Endothelial cell of umbilical vein (primary cell): ENCODE measurements around the gene ACOX3. TPM values are rescaled to one million over a fixed set of nuclear protein-coding genes. Genes with fewer than 3 reads are reported as not detected.
"Not testable (repeated sequence)": the region's sequence is repeated elsewhere in the genome, so short reads cannot be mapped to it uniquely, and the experiment has no call there.

Experiments used
- BruUV-seq: library from RNA; stranded (reverse); fragments of 400-500 nt; replicated peaks from 2 replicates; lab custom pipeline; 2021; lab: Mats Ljungman, UMichigan
- CTCF ChIA-PET: fragments of 300-600, 350-600 bp; sonication (Branson Sonifier 250); formaldehyde crosslinking; loops from one replicate; lab custom pipeline; 2021; ENCODE audit warnings: antibody characterized with exemption, inconsistent platforms; lab: Charles Lee
- POLR2A ChIA-PET: fragments of 300-600, 350-600 bp; sonication (Branson Sonifier 250); formaldehyde crosslinking; loops from one replicate; lab custom pipeline; 2021; ENCODE audit warnings: antibody characterized with exemption, inconsistent platforms; lab: Charles Lee
- DNase-seq: peaks from one replicate; pipeline ENCODE4 v3.0.0-alpha.2; 2011; ENCODE audit warnings: low read depth, low spot score
- FAIRE-seq: peaks from 2 replicates; lab custom pipeline; 2011; peaks lifted over from hg19 to GRCh38; lab: Jason Lieb, UNC
- H2AFZ ChIP-seq: 2 replicates; pipeline ENCODE4 v1.6.0; 2012; ENCODE audit warnings: low read depth, low read length, control low read depth, inconsistent platforms
- H3K27ac ChIP-seq: 2 replicates; pipeline ENCODE4 v1.5.1; 2011; ENCODE audit warnings: low read depth, mild to moderate bottlenecking, control low read depth, low read length, moderate library complexity; ENCODE audit not compliant: insufficient read depth
- H3K27me3 ChIP-seq, 2 experiments: 2 replicates each; pipeline versions ENCODE4 v1.6.0 to v1.6.1; 2011; ENCODE audit warnings: low read length in 2 of 2, mixed read lengths in 1 of 2; ENCODE audit not compliant: control insufficient read depth in 2 of 2, insufficient read depth in 2 of 2
- H3K36me3 ChIP-seq, 2 experiments: 2 replicates in 1 of 2; 3 replicates in 1 of 2; pipeline ENCODE4 v1.5.1; 2011; ENCODE audit warnings: low read length in 2 of 2, mild to moderate bottlenecking in 1 of 2, moderate library complexity in 1 of 2; ENCODE audit not compliant: control insufficient read depth in 2 of 2, insufficient read depth in 2 of 2; ENCODE audit errors: extremely low read depth in 1 of 2
- H3K4me1 ChIP-seq: 3 replicates; pipeline ENCODE4 v1.5.1; 2011; ENCODE audit warnings: mild to moderate bottlenecking, low read length; ENCODE audit not compliant: control insufficient read depth, insufficient read depth; ENCODE audit errors: extremely low read depth
- H3K4me2 ChIP-seq: 2 replicates; pipeline ENCODE4 v1.6.1; 2011; ENCODE audit warnings: low read length, control low read depth, mixed read lengths; ENCODE audit not compliant: insufficient read depth
- H3K4me3 ChIP-seq, 3 experiments: fragments of 200-600 bp in 1 of 3; sonication (generic), shearing (Covaris generic) in 1 of 3; replicated peaks in 1 of 3; 2 replicates each; pipeline ENCODE4 v1.5.1; 2011 to 2016; ENCODE audit warnings: control low read depth in 3 of 3, low read length in 3 of 3, mild to moderate bottlenecking in 2 of 3, inconsistent platforms in 1 of 3, low read depth in 1 of 3, moderate library complexity in 1 of 3; ENCODE audit not compliant: insufficient read depth in 1 of 3
- H3K79me2 ChIP-seq: 2 replicates; pipeline ENCODE4 v1.6.0; 2012; ENCODE audit warnings: low read length, inconsistent platforms; ENCODE audit not compliant: control insufficient read depth, insufficient read depth
- H3K9ac ChIP-seq: replicated peaks from 2 replicates; pipeline ENCODE3; 2011; ENCODE audit warnings: low read length, control low read depth; ENCODE audit not compliant: insufficient read depth; ENCODE audit errors: extremely low read depth
- H3K9me1 ChIP-seq: replicated peaks from 3 replicates; pipeline ENCODE4 v1.6.0; 2011; ENCODE audit warnings: mild to moderate bottlenecking, low read length; ENCODE audit not compliant: control insufficient read depth, insufficient read depth; ENCODE audit errors: extremely low read depth
- H3K9me3 ChIP-seq: replicated peaks from 2 replicates; pipeline ENCODE4 v1.5.1; 2012; ENCODE audit warnings: low read length, inconsistent platforms; ENCODE audit not compliant: control insufficient read depth, insufficient read depth
- H4K20me1 ChIP-seq: replicated peaks from 2 replicates; pipeline ENCODE3; 2011; ENCODE audit warnings: mild to moderate bottlenecking, low read length; ENCODE audit not compliant: control insufficient read depth, insufficient read depth; ENCODE audit errors: extremely low read depth
- CTCF ChIP-seq, 2 donors: IDR thresholded peaks; 1 replicate in 1 of 2; 2 replicates in 1 of 2; pipeline ENCODE4 v1.5.1; 2011; ENCODE audit warnings: low read length in 2 of 2, mild to moderate bottlenecking in 2 of 2, moderate library complexity in 2 of 2, control low read depth in 1 of 2, inconsistent platforms in 1 of 2, low read depth in 1 of 2; ENCODE audit not compliant: insufficient read depth in 1 of 2; ENCODE audit errors: extremely low read depth in 1 of 2
- EZH2 ChIP-seq: IDR thresholded peaks from 2 replicates; pipeline ENCODE4 v1.6.1; 2012; ENCODE audit warnings: borderline replicate concordance, low read depth, mild to moderate bottlenecking, moderate library complexity, low read length, inconsistent platforms; ENCODE audit not compliant: severe bottlenecking
- GATA2 ChIP-seq: IDR thresholded peaks from 2 replicates; pipeline ENCODE4 v1.7.0; 2011; ENCODE audit warnings: low read depth, mild to moderate bottlenecking, moderate library complexity, mixed read lengths, low read length; ENCODE audit not compliant: insufficient read length, insufficient read depth
- JUN ChIP-seq: IDR thresholded peaks from 2 replicates; pipeline ENCODE4 v1.6.1; 2011; ENCODE audit warnings: borderline replicate concordance, low read depth; ENCODE audit not compliant: insufficient read length, insufficient read depth
- POLR2A ChIP-seq: IDR thresholded peaks from 2 replicates; pipeline ENCODE4 v1.6.1; 2012; ENCODE audit warnings: low read depth, mild to moderate bottlenecking, control low read depth, low read length
- dilution Hi-C: fragments of 300-500 bp; cut with MboI; formaldehyde crosslinking; loops from one replicate; pipeline ENCODE4 v1.15.0; 2019; ENCODE audit warnings: low sequenced_read_pairs; ENCODE audit not compliant: extremely low pct_ligation_motif_present
- intact Hi-C: fragments of 100-400 bp; cut with micrococcal nuclease; formaldehyde crosslinking; loops from one replicate; pipeline ENCODE4 v1.10.0; 2022
- polyA plus RNA-seq, 4 experiments: library from polyadenylated mRNA; depleted of rRNA in 3 of 4; stranded (reverse) in 3 of 4; unstranded in 1 of 4; fragments of >200 nt; gene quantifications; 2 replicates each; pipeline versions ENCODE4 v1.2.1 to v1.2.3, GENCODE V29; 2011 to 2012; ENCODE audit warnings: missing spikeins in 1 of 4
- total RNA-seq: library from RNA; stranded (reverse); gene quantifications from 2 replicates; pipeline ENCODE4 v1.2.3, GENCODE V29; 2021

The ACOX3 gene
- total and polyA plus RNA-seq, 2 donors (not counting 3 experiments of a cell fraction or from before 2014, with no cell fraction given): 13.0 to 26.3 TPM

GRCh38 chr4:8386731-8387130 is 53.8 kb downstream of the ACOX3 start:
- Histone ChIP-seq H3K79me2 (no peaks in the 10 kb centered on the region), H3K9me1 (no peaks in the 10 kb centered on the region), H3K9ac (no peak overlapping the region), H4K20me1 (no peaks in the 10 kb centered on the region), H3K36me3 (peaks cover 0 to 9% of the 10 kb centered on the region in 2 experiments), H3K4me3 (no peak overlapping the region), H3K4me1 (peaks cover 4% of the 10 kb centered on the region), H3K9me3 (no peaks in the 10 kb centered on the region), H3K27me3 (no peaks in the 10 kb centered on the region), H3K27ac (no peak overlapping the region), H3K4me2 (no peak overlapping the region), H2AFZ (no peak overlapping the region)
- intact Hi-C loops (no loop called here), dilution Hi-C loops (no loop called here)
- FAIRE-seq (no peak), DNase-seq (no peak)
- BruUV-seq: no TSS peak
- ChIA-PET CTCF (interaction anchor here (2.9 kb wide), 1 partner anchor 16 kb away, joined by 8 read pairs; no protein-coding TSS in a partner anchor), POLR2A (no interaction called here)
- TF ChIP-seq POLR2A: no peak
- TF ChIP-seq EZH2: no peak
- no peak for TF ChIP-seq JUN
- TF ChIP-seq CTCF (IDR thresholded peaks at IDR 0.05; ENCODE audit: extremely low read depth in 1 of 2, insufficient read depth in 1 of 2, low read depth in 1 of 2, low read length in 2 of 2): no peak
- no peak for TF ChIP-seq GATA2

- H3K4me1 ChIP-seq, H3K27ac ChIP-seq, POLR2A ChIA-PET: not testable (repeated sequence)
Observed at GRCh38 chr4:8386131-8386530, 54.4 kb downstream of the ACOX3 start.

More at GRCh38 chr4:8386131-8386530, 54.4 kb downstream of the ACOX3 start:
- H3K4me2 ChIP-seq, H3K79me2 ChIP-seq, H2AFZ ChIP-seq, intact Hi-C loops, BruUV-seq, DNase-seq, dilution Hi-C loops, H3K27me3 ChIP-seq, FAIRE-seq, H3K9ac ChIP-seq, H3K4me3 ChIP-seq, H3K36me3 ChIP-seq, H4K20me1 ChIP-seq, H3K9me1 ChIP-seq, H3K9me3 ChIP-seq: not testable (repeated sequence)
- CTCF ChIA-PET: interaction anchor here (2.9 kb wide), 1 partner anchor 17 kb away, joined by 8 read pairs; no protein-coding TSS in a partner anchor
